GM12872 (cell line): Measurements from ENCODE around the gene MRPL33.
A peak's percentile ranks its signal among the peaks of the same experiment; 100 is the strongest.

Experiments used
- CTCF ChIP-seq: IDR thresholded peaks from 3 replicates; pipeline ENCODE4 v1.5.1; 2011; ENCODE audit warnings: low read depth, mild to moderate bottlenecking, low read length, moderate library complexity; ENCODE audit not compliant: insufficient read depth

Gene MRPL33

DNA sequence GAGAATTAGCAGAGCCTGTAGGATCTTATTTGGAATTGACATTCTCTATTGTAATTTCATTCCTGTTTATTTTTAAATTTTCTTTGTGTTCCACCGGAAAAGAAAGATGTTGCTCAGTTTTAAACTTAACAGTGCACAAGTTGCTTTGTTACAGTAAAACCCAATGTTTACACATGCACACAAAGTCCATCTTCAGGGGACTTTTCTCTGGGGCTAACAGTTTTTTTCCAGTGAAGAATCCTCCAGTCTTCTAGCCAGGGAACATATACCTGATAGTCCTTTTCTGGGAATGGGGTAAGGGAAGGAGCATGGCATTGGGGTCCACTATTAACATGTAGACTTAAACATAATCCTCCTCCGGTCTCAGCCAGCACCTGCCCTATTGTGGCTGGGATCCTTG, 25.2 kb upstream of the MRPL33 start:
- TF ChIP-seq CTCF = no peak

DNA sequence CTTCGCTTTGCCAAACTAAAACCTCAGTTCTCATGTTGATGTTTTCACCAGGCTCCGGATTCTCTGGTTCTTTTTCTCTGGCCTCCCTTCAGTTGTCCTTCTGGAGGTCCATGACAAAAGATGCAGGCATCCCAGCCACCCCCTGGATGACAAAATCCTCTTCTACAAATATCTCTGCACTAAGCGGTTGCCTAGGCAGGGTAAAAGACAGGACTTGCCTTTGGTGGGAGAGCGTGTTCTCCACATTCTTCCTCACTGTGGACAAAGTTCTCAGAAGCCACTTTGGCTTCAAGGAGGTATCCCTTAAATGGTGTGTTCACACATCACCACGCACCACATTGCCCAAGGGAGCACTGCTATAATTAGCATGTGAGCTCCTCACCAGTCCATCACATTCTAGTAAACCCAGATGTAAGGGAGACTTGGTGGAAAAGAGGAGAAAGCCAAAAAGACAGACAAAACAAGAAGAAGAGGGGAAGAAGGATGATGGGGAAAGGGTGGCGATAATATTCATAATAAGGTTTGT, 23.6 kb upstream of the MRPL33 start:
- no peak for TF ChIP-seq CTCF

DNA sequence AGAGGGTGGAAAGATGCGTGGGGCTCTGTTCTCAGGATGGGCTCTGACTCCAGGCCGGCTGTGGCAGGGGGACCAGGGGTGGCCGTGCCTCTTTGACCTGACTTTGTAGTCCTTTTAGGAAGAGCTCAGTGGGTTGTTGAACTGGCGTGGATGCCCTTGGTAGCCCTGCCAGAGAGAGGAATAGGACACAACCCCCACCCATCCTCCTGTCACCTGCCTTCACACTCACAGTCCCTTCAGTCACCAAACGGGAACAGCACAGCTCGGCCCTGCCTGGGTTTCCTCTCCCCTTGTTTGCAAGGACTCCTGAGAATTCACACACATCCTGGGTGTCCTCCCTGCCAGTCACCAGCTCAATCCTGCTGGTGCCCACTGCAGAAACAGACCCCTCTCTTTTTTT, 20.1 kb upstream of the MRPL33 start:
- no peak for TF ChIP-seq CTCF

- TF ChIP-seq CTCF = no peak
Observed at GRCh38 chr2:27752551-27753237, 18.8 kb upstream of the MRPL33 start.

DNA sequence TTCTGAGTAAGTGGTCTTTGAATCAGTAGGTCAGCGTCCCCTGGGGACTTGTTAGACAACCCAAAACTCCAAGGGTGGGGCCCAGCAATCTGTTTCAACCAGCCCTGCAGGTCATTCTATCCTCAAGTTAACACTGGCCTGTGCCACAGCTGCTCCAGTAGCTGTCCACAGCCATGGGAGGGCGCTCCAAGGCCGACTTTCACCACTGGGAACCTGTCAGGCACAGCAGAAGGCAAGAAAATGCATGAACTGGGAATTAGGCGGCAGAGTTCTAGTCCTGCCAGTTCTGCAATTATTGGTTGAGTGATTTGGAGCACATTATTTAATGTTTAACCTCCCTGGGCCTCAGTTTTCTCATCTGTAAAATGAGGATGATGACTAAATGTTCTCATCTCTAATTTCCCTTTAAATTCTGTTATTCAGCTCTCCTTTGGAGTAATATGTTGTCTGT, 17.4 kb upstream of the MRPL33 start:
- peak; percentile 85 for TF ChIP-seq CTCF

- TF ChIP-seq CTCF = no peak
Observed at GRCh38 chr2:27754831-27755230, 16.7 kb upstream of the MRPL33 start.

GRCh38 chr2:27756091-27756490, 15.4 kb upstream of the MRPL33 start:
- TF ChIP-seq CTCF = no peak
